Astrocyte of the spinal cord (primary cell): ENCODE data around the gene ALK.

Source experiments
- DNase-seq: peaks from one replicate; pipeline ENCODE4 v3.0.0; 2011; ENCODE audit warnings: low read depth, low spot score
- H3K4me3 ChIP-seq: 2 replicates; pipeline ENCODE4 v1.5.1; 2011; ENCODE audit warnings: low read depth, mild to moderate bottlenecking, low read length, moderate library complexity
- in situ Hi-C: cut with HindIII; loops from 2 replicates; pipeline ENCODE4 v1.10.0; 2017; ENCODE audit warnings: low sequenced_read_pairs
- TF ChIP-seq, protein P1 (sequence below): IDR thresholded peaks from 2 replicates; pipeline ENCODE4 v1.5.1; 2012; ENCODE audit warnings: low read depth, mild to moderate bottlenecking, low read length, inconsistent platforms

Gene ALK

DNA sequence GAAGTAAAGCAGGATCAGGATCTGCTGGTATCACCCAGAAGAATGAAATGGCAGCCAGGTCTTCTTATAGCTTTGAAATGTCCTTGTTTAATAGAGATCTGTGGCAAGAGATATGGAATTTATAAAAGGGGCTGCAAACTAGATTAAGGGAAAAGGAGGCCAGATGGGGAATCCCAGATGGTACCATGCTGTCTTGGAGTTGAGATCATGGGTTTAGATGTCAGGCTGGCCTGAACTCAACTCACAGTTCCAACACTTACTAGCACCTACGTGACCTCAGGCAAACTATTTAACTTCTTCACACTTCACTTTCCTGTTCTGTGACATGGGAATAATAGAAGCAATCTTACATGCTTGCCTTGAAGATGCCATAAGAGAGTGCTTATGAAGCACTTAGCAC, 188.2 kb downstream of the ALK start:
- DNase-seq, result no peak
- in situ Hi-C loops, result no loop called here
- TF ChIP-seq, protein P1, sequence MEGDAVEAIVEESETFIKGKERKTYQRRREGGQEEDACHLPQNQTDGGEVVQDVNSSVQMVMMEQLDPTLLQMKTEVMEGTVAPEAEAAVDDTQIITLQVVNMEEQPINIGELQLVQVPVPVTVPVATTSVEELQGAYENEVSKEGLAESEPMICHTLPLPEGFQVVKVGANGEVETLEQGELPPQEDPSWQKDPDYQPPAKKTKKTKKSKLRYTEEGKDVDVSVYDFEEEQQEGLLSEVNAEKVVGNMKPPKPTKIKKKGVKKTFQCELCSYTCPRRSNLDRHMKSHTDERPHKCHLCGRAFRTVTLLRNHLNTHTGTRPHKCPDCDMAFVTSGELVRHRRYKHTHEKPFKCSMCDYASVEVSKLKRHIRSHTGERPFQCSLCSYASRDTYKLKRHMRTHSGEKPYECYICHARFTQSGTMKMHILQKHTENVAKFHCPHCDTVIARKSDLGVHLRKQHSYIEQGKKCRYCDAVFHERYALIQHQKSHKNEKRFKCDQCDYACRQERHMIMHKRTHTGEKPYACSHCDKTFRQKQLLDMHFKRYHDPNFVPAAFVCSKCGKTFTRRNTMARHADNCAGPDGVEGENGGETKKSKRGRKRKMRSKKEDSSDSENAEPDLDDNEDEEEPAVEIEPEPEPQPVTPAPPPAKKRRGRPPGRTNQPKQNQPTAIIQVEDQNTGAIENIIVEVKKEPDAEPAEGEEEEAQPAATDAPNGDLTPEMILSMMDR, result no peak
- no peak overlapping the region for H3K4me3 ChIP-seq

DNA sequence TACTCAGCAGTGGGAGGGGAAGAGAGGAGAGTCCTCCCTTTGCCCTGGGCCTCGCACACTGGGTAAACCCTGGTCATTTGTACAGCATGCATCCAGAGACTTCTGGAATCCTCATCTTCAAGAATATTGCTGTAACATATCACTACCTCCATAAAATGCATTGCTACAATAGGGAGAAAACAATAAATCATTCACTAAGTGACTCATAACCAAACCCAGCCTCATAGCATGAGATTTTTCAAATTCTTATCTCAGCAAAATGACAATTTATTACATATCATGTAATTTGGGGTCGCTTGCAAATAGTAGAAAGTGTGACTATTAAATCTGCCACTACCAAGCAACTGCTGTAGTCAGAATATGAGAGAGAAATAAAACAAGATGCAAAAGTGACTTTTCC, 189.4 kb downstream of the ALK start:
- TF ChIP-seq, protein P1, result no peak
- in situ Hi-C loops, result no loop called here
- no peak for DNase-seq
- H3K4me3 ChIP-seq, result no peak overlapping the region

DNA sequence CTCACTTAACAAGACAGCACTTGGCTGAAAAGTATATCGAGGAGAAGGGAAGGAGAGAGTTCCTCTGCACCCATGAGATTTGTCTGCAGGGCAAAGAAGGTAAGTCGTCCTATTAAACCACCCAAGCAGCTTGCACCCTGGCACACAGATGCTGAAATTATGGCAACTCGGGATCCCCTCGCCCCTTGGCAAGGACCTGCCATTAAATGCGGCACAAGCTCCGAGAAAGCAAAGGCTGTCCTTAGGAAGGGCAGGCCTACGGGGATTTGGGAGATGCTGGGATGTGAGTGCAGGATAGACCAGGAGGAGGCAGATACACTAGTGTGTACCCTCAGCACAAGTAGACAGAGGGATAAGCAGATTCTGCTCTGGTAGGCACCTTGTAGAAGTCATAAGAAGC, 191.5 kb downstream of the ALK start:
- no peak for DNase-seq
- H3K4me3 ChIP-seq, result no peak overlapping the region
- in situ Hi-C loops, result no loop called here

DNA sequence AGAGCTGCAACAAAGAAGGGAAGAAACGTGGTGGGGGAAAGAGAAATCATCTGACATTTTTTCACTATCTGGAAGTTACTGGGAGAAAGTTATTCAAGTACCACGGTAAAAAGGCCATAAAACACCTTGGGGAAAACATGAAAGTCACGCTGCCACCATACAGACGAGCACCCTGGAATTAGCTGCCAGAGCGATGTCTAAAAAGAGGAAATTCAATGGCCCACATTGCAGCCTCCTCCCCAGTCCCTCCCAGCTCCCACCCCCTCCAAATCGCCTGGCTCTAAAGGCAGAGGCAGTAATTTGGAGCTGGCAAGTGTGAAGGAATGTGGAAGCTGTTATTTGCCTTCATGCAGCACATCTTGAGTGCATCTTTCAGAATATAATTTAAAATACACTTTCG, 192.0 kb downstream of the ALK start:
- in situ Hi-C loops, result no loop called here
- TF ChIP-seq, protein P1, result no peak
- no peak overlapping the region for H3K4me3 ChIP-seq
- no peak for DNase-seq

More for the DNA sequence above, 191.5 kb downstream of the ALK start:
- TF ChIP-seq, protein P1, result no peak

DNA sequence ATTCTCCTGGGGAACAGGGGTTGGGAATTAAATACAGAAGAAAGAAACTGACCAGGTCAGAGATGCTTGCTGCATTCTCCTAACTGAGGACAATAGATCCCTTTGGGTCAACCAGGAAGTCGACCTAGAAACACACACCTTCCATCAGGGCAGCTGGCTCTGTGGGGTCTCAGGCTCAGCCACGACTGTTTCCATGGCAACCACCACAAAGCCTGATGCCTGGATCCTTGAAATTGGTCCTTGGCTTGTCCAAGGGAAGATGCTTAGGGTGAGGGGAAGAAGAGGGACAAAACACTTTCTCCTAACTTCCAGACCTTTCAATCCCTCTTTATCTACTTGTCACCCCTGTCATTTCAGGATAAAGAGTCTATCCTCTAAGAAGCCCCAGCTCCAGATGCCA, 194.4 kb downstream of the ALK start:
- in situ Hi-C loops, result no loop called here
- no peak for DNase-seq
- TF ChIP-seq, protein P1, result no peak
- H3K4me3 ChIP-seq, result no peak overlapping the region

DNA sequence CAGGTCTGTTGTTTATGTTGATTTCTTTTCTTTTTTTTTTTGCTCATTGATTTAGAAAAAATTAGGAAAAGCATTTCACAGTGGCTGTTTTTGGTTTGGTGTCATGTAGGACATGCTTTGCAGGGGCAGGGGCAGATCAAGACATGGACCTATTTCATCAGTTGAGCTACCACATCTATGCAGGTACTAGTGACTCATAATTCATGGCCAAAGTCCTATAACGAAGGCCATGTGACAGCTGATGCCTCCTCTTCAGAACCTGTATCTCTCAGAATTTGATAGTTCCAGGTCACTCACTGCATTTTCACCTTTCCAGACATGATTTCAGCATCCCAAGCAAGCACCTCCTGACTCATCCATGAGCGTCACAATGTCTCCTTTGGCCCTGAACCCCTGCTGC, 195.8 kb downstream of the ALK start:
- in situ Hi-C loops, result no loop called here
- TF ChIP-seq, protein P1, result no peak
- no peak for DNase-seq
- H3K4me3 ChIP-seq, result no peak overlapping the region

DNA sequence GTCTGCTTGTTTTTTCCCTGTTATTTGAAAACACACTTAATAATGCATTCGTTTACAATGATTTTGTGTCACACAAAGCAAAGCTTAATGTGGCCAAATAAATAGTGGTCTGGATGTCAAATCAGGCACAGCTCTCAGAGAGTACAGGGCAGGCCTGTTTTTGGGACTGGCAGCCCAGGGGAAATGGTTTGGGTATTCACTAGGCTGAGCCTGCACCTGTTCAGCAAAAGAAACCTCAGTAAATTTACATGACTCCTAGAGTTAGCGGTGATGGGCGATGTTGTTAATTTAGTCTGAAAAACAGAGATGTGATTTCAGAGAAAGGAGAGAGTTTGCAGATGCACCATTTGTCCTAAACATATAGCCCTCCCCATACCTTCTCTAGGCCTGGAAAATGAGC, 197.1 kb downstream of the ALK start:
- H3K4me3 ChIP-seq, result no peak overlapping the region
- no peak for DNase-seq
- in situ Hi-C loops, result no loop called here
- TF ChIP-seq, protein P1, result no peak
